B cell (primary cell): ENCODE measurements around the gene COASY. TPM values are rescaled to one million over a fixed set of nuclear protein-coding genes. Genes with fewer than 3 reads are reported as not detected.

Experiments
- ATAC-seq: fragments of 200-7000 bp; cut with Tn5 transposase; one replicate; pipeline ENCODE4 v1.10.0; 2021; ENCODE audit warnings: low read depth, mild to moderate bottlenecking, moderate number of reproducible peaks, moderate library complexity
- CTCF ChIA-PET: fragments of 350-600 bp; sonication (Branson Sonifier 250); formaldehyde crosslinking; loops from one replicate; lab custom pipeline; 2021; ENCODE audit warnings: antibody characterized with exemption, inconsistent platforms; lab: Charles Lee
- POLR2A ChIA-PET: fragments of 350-600 bp; sonication (Branson Sonifier 250); formaldehyde crosslinking; loops from one replicate; lab custom pipeline; 2021; ENCODE audit warnings: antibody characterized with exemption; lab: Charles Lee
- DNase-seq: peaks from one replicate; pipeline ENCODE4 v3.0.0; 2013
- H2AFZ ChIP-seq: 2 replicates; pipeline ENCODE4 v1.6.1; 2012; ENCODE audit warnings: mild to moderate bottlenecking, low read depth, low read length; ENCODE audit not compliant: insufficient read depth, poor library complexity, severe bottlenecking
- H3K27ac ChIP-seq, 2 donors: 1 replicate in 1 of 2; 2 replicates in 1 of 2; pipeline ENCODE4 v1.5.1; 2012 to 2013; ENCODE audit warnings: low read length in 2 of 2, mild to moderate bottlenecking in 2 of 2, moderate library complexity in 1 of 2
- H3K27me3 ChIP-seq, 4 experiments: fragments of 200-600 bp in 1 of 4; sonication (generic) in 1 of 4; replicated peaks in 1 of 4; 1 replicate in 2 of 4; 2 replicates in 2 of 4; pipeline versions ENCODE4 v1.6.1 to v1.7.0; 2013 to 2016; ENCODE audit warnings: low read length in 3 of 4, mild to moderate bottlenecking in 2 of 4, mixed read lengths in 1 of 4, moderate library complexity in 1 of 4; ENCODE audit not compliant: insufficient read depth in 4 of 4, control insufficient read depth in 3 of 4; ENCODE audit errors: control extremely low read depth in 1 of 4
- H3K36me3 ChIP-seq, 2 experiments: replicated peaks in 1 of 2; 1 replicate in 1 of 2; 2 replicates in 1 of 2; pipeline versions ENCODE4 v1.6.1 to v1.7.1; 2013; ENCODE audit warnings: low read length in 1 of 2; ENCODE audit not compliant: insufficient read depth in 2 of 2, control insufficient read depth in 1 of 2; ENCODE audit errors: control extremely low read depth in 1 of 2, extremely low read depth in 1 of 2
- H3K4me1 ChIP-seq, 2 donors: fragments of 200-600 bp in 1 of 2; sonication (generic) in 1 of 2; 1 replicate in 1 of 2; 2 replicates in 1 of 2; pipeline versions ENCODE4 v1.5.1 to v1.6.1; 2013 to 2017; ENCODE audit warnings: low read length in 2 of 2; ENCODE audit not compliant: control insufficient read depth in 2 of 2, insufficient read depth in 2 of 2
- H3K4me2 ChIP-seq: replicated peaks from 2 replicates; pipeline ENCODE3; 2012; ENCODE audit warnings: mild to moderate bottlenecking, low read depth, low read length; ENCODE audit not compliant: poor library complexity, severe bottlenecking
- H3K4me3 ChIP-seq, 5 experiments: fragments of 200-600 bp in 1 of 5; sonication (generic) in 1 of 5; 1 replicate in 3 of 5; 2 replicates in 2 of 5; pipeline versions ENCODE4 v1.5.1 to v1.7.0; 2011 to 2016; ENCODE audit warnings: low read length in 4 of 5, mild to moderate bottlenecking in 4 of 5, low read depth in 2 of 5, control low read depth in 1 of 5, moderate library complexity in 1 of 5; ENCODE audit not compliant: insufficient read depth in 1 of 5; ENCODE audit errors: control extremely low read depth in 1 of 5, extremely low read depth in 1 of 5
- H3K79me2 ChIP-seq: fragments of 200-600 bp; sonication (generic); one replicate; pipeline ENCODE4 v1.6.0; 2016; ENCODE audit warnings: low read length; ENCODE audit not compliant: control insufficient read depth, insufficient read depth
- H3K9ac ChIP-seq: fragments of 200-600 bp; sonication (generic); 2 replicates; pipeline ENCODE4 v1.6.1; 2017; ENCODE audit warnings: mild to moderate bottlenecking, low read length, moderate library complexity
- H3K9me3 ChIP-seq, 3 donors: one replicate each; pipeline versions ENCODE4 v1.6.1 to v1.7.1; 2013; ENCODE audit warnings: low read length in 2 of 3; ENCODE audit not compliant: control insufficient read depth in 2 of 3, insufficient read depth in 1 of 3; ENCODE audit errors: control extremely low read depth in 1 of 3
- H4K20me1 ChIP-seq: 2 replicates; pipeline ENCODE4 v1.6.0; 2012; ENCODE audit warnings: mild to moderate bottlenecking, low read length; ENCODE audit not compliant: insufficient read depth, control insufficient read depth, poor library complexity, severe bottlenecking
- H3K27ac Mint-ChIP-seq: one replicate; pipeline ENCODE4 v1.8.0; 2021; ENCODE audit warnings: mixed read lengths
- H3K27me3 Mint-ChIP-seq: one replicate; pipeline ENCODE4 v1.8.0; 2021; ENCODE audit warnings: mixed read lengths
- H3K4me1 Mint-ChIP-seq: one replicate; pipeline ENCODE4 v1.8.0; 2021; ENCODE audit warnings: mixed read lengths
- H3K4me3 Mint-ChIP-seq: one replicate; pipeline ENCODE4 v1.8.0; 2021; ENCODE audit warnings: mixed read lengths
- H3K9me3 Mint-ChIP-seq: one replicate; pipeline ENCODE4 v1.8.0; 2022; ENCODE audit warnings: mixed read lengths; ENCODE audit not compliant: insufficient read depth
- EZH2 ChIP-seq: IDR thresholded peaks from 2 replicates; pipeline ENCODE4 v1.6.1; 2012; ENCODE audit warnings: borderline replicate concordance, low read depth, mild to moderate bottlenecking, moderate library complexity, low read length; ENCODE audit not compliant: insufficient read depth, poor library complexity, severe bottlenecking
- WGBS: methylation state at CpG from one replicate; pipeline ENCODE4 v1.1.5; 2013; ENCODE audit warnings: missing lambda C conversion rate; ENCODE audit not compliant: insufficient coverage; 5-methylcytosine and 5-hydroxymethylcytosine counted together
- intact Hi-C: fragments of 100-400 bp; cut with micrococcal nuclease; formaldehyde crosslinking; loops from one replicate; pipeline ENCODE4 v1.10.0; 2022
- polyA plus RNA-seq: library from polyadenylated mRNA; depleted of rRNA; stranded (reverse); fragments of >200 nt; gene quantifications from 2 replicates; pipeline ENCODE4 v1.2.3, GENCODE V29; 2012
- total RNA-seq, 2 donors: library from RNA; stranded (reverse); fragments of 120-200 nt in 1 of 2; gene quantifications; 1 replicate in 1 of 2; 2 replicates in 1 of 2; pipeline versions ENCODE4 v1.2.3 to v1.2.4, GENCODE V29; 2013 to 2022
- TF ChIP-seq, protein P1 (sequence below): fragments of 200-600 bp; IDR thresholded peaks from one replicate; pipeline ENCODE4 v1.8.0; 2022; ENCODE audit warnings: antibody characterized with exemption, mild to moderate bottlenecking

The COASY gene
- total and polyA plus RNA-seq, 2 donors (not counting 1 experiment from before 2014, with no cell fraction given): 76.6 to 82.3 TPM

GRCh38 chr17:42531455-42532354, 30.2 kb upstream of the COASY start:
- Histone ChIP-seq H3K27me3 (no peaks in the 10 kb centered on the region), H3K4me3 (peak overlapping the region; percentile 51 to 67 (median 54)), H3K9ac (peak overlapping the region; percentile 57), H3K36me3 (no peaks in the 10 kb centered on the region), H3K4me1 (peaks cover 33 to 49% of the 10 kb centered on the region in 2 donors), H3K4me2 (peak overlapping the region; percentile 63), H4K20me1 (peaks cover under 1% of the 10 kb centered on the region), H3K9me3 (no peaks in the 10 kb centered on the region), H3K27ac (no peak overlapping the region), H2AFZ (peak overlapping the region; percentile 69), H3K79me2 (peaks cover 8% of the 10 kb centered on the region)
- peak overlapping the region; percentile 90 for H3K27ac Mint-ChIP-seq
- ChIA-PET POLR2A (interaction anchor here (0.6 to 1.4 kb wide), 5 partner anchors 17 to 842 kb away, joined by 3 to 14 read pairs (median 4); partner anchors contain the start of gene ACLY), CTCF (interaction anchor here (0.6 to 2.1 kb wide), 9 partner anchors 12 to 685 kb away, joined by 3 to 9 read pairs (median 3); partner anchors contain the start of gene PSMC3IP)
- peaks cover 42% of the 10 kb centered on the region for H3K4me1 Mint-ChIP-seq
- no peaks in the 10 kb centered on the region for H3K9me3 Mint-ChIP-seq
- peak; percentile 80 for DNase-seq
- intact Hi-C loops: loop anchor here (1.0 kb wide), 1 partner anchor 17 kb away; no protein-coding TSS in a partner anchor
- no peak for TF ChIP-seq EZH2
- TF ChIP-seq, protein P1, sequence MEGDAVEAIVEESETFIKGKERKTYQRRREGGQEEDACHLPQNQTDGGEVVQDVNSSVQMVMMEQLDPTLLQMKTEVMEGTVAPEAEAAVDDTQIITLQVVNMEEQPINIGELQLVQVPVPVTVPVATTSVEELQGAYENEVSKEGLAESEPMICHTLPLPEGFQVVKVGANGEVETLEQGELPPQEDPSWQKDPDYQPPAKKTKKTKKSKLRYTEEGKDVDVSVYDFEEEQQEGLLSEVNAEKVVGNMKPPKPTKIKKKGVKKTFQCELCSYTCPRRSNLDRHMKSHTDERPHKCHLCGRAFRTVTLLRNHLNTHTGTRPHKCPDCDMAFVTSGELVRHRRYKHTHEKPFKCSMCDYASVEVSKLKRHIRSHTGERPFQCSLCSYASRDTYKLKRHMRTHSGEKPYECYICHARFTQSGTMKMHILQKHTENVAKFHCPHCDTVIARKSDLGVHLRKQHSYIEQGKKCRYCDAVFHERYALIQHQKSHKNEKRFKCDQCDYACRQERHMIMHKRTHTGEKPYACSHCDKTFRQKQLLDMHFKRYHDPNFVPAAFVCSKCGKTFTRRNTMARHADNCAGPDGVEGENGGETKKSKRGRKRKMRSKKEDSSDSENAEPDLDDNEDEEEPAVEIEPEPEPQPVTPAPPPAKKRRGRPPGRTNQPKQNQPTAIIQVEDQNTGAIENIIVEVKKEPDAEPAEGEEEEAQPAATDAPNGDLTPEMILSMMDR: no peak
- peak overlapping the region; percentile 93 for H3K4me3 Mint-ChIP-seq
- no peaks in the 10 kb centered on the region for H3K27me3 Mint-ChIP-seq
- ATAC-seq: peak; percentile 28
- 13% methylated on average over 59 of the region's 60 CpGs for WGBS
